ENCODE data around the gene HCN2.
A peak's percentile ranks its signal among the peaks of the same experiment; 100 is the strongest.

Gene HCN2

DNA sequence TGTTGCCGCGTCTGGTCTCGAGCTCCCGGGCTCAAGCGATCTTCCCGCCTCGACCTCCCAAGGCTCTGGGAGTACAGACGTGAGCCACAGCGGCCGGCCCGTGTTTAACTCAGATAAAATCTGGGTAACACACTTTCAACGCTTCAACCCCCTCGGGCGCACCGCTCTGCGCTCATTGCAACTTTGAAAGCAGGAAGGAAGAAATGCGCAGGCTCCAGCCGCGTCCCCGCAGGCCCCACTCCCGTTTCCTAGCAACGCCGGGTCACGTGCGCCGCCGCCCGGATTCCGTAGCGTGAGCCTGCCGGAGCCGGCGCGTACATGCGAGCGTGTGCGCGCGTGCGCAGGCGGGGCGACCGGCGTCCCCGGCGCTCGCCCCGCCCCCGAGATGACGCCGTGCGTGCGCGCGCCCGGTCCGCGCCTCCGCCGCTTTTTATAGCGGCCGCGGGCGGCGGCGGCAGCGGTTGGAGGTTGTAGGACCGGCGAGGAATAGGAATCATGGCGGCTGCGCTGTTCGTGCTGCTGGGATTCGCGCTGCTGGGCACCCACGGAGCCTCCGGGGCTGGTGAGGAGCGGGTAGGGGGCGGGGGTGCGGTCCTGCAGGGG, 17.4 kb upstream of the HCN2 start, which contains the start of gene BSG:
BSG (plus strand) TSS at position 457 of the 603 bp plus-strand sequence; CDS start at position 496, 39 bp downstream.
- WGBS, 2 experiments (ENCODE audit: insufficient coverage in 2 of 2): 0% methylated on average over 65 to 70 of the region's 79 CpGs
- Histone ChIP-seq H3K27ac (ENCODE audit: low read depth, low read length, severe bottlenecking) (peak within 1 kb of the TSS; percentile 88), H3K9me3 (ENCODE audit: control insufficient read depth, low read length) (no peaks in the 10 kb centered on the region), H3K4me3 (ENCODE audit: extremely low read depth, insufficient read depth, low read length, poor library complexity, severe bottlenecking) (peak within 1 kb of the TSS; percentile 99), H3K4me1 (ENCODE audit: control insufficient read depth, insufficient read depth, low read length, poor library complexity, severe bottlenecking) (peaks cover 20% of the 10 kb centered on the region), H3K36me3 (ENCODE audit: control insufficient read depth, insufficient read depth, low read length) (peaks cover 15% of the 10 kb centered on the region)

DNA sequence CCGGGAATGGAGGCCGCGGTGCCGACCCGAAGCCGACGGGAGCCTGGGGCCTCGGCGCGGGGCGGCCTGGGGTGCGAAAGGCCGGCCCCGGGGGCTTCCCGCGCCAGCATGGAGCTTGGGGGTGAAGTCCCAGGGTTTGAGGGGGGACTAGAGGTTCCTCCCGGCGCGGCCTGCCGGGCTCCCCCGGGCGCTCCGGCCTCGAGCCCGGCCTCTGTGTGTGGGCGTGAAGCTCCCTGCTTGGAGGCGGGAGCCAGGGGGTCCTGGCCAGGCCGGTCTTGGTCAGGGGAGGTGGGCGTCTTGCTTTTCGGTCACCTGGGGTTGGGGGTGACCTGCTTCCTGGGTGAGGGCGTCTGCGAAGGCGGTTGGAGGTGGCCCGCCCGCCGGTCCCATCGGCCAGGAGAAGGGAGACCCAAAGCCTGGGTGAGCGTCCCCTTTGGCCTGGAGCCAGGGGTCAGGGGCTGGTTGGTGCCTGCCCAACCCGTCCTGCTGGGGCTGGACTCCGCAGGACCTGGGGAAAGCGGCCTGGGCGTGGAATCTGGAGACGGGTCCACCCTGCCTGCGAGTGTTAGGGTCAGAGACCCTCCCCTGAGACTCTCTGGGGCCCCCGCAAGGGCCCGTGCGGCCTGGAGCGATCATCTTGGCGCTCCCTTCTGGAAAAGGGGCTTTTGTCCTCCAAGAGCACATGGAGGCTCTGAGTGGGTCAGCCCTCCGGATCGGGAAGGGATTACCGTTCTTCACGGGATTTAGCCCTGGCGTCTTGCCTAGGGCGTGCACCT, 16.8 kb upstream of the HCN2 start:
- Histone ChIP-seq H3K9me3 (ENCODE audit: control insufficient read depth, low read length) (no peaks in the 10 kb centered on the region), H3K36me3 (ENCODE audit: control insufficient read depth, insufficient read depth, low read length) (peaks cover 22% of the 10 kb centered on the region), H3K4me1 (ENCODE audit: control insufficient read depth, insufficient read depth, low read length, poor library complexity, severe bottlenecking) (peaks cover 18% of the 10 kb centered on the region), H3K27ac (ENCODE audit: low read depth, low read length, severe bottlenecking) (peak overlapping the region; percentile 69), H3K4me3 (ENCODE audit: extremely low read depth, insufficient read depth, low read length, poor library complexity, severe bottlenecking) (peak overlapping the region; percentile 99)
- 1% methylated on average over 37 to 49 of the region's 55 CpGs for WGBS, 2 experiments (ENCODE audit: insufficient coverage in 2 of 2)

DNA sequence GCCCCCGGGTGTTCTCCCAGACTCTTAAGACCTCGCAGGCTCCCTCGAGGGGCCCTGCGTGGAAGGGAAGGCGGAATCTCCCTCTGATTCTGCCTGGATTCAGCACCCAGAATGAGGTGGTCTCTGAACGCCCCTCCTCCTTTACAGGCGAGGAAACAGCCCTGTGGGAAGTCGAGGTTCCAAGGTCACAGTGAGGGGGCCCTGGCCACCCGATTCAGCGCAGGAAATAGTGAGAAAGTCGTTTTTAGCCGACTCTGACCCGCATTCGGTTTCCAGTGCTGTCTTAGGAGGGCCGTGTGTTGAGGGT, 16.2 kb upstream of the HCN2 start:
- Histone ChIP-seq H3K4me3 (ENCODE audit: extremely low read depth, insufficient read depth, low read length, poor library complexity, severe bottlenecking) (peak overlapping the region; percentile 99), H3K36me3 (ENCODE audit: control insufficient read depth, insufficient read depth, low read length) (peaks cover 27% of the 10 kb centered on the region), H3K27ac (ENCODE audit: low read depth, low read length, severe bottlenecking) (peak overlapping the region; percentile 46), H3K4me1 (ENCODE audit: control insufficient read depth, insufficient read depth, low read length, poor library complexity, severe bottlenecking) (peaks cover 17% of the 10 kb centered on the region), H3K9me3 (ENCODE audit: control insufficient read depth, low read length) (no peaks in the 10 kb centered on the region)
- 1% methylated on average over 11 to 12 of the region's 15 CpGs for WGBS, 2 experiments (ENCODE audit: insufficient coverage in 2 of 2)

DNA sequence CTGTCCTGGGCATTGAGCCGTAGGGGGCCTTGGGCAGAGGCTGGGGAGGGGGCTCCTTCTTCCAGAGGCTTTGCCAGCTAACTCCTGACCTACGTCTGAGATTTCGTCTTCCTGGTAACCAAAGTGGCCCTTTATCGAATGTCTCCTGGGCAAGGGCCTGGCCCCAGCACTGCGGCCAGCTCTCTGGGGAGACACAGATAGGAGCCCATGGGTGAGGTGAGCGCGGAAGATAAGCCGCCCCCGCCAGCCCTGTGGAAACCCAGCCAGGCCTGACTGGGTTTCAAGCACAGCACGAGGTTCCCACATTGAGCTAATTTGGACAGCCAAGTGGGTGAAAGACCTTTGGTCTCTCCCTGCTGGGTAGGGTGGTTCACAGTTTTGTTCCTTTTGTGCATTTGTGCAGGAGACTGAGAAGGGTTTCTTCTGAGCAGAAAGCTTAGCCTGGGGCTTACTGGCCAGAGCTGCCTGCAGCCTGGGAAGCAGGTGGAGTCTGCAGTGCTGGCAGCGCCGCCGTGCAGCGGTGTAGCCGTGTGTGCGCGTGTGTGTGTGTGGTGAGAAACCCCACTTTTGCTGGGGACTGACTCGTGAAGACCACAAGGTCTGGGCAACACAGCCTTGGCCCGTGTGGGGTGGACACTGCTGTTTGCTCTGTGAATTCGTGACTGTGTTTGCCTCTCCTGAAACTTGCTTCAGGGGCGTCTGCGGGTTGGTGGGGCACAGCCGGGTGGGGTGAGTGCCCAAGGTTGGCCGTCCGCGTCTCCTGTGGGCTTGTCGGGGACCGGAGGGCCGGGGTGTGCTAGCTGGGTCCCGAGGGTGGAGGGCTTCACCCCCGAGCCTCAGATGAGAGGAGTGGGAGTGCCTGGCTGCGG, 14.8 kb upstream of the HCN2 start:
- H3K27ac ChIP-seq (ENCODE audit: low read depth, low read length, severe bottlenecking): peak overlapping the region; percentile 45
- H3K9me3 ChIP-seq (ENCODE audit: control insufficient read depth, low read length): no peaks in the 10 kb centered on the region
- 53 to 57% methylated on average over 20 to 29 of the region's 32 CpGs for WGBS, 2 experiments (ENCODE audit: insufficient coverage in 2 of 2)
- peaks cover 17% of the 10 kb centered on the region for H3K4me1 ChIP-seq (ENCODE audit: control insufficient read depth, insufficient read depth, low read length, poor library complexity, severe bottlenecking)
- H3K4me3 ChIP-seq (ENCODE audit: extremely low read depth, insufficient read depth, low read length, poor library complexity, severe bottlenecking): peak overlapping the region; percentile 23
- peaks cover 40% of the 10 kb centered on the region for H3K36me3 ChIP-seq (ENCODE audit: control insufficient read depth, insufficient read depth, low read length)

DNA sequence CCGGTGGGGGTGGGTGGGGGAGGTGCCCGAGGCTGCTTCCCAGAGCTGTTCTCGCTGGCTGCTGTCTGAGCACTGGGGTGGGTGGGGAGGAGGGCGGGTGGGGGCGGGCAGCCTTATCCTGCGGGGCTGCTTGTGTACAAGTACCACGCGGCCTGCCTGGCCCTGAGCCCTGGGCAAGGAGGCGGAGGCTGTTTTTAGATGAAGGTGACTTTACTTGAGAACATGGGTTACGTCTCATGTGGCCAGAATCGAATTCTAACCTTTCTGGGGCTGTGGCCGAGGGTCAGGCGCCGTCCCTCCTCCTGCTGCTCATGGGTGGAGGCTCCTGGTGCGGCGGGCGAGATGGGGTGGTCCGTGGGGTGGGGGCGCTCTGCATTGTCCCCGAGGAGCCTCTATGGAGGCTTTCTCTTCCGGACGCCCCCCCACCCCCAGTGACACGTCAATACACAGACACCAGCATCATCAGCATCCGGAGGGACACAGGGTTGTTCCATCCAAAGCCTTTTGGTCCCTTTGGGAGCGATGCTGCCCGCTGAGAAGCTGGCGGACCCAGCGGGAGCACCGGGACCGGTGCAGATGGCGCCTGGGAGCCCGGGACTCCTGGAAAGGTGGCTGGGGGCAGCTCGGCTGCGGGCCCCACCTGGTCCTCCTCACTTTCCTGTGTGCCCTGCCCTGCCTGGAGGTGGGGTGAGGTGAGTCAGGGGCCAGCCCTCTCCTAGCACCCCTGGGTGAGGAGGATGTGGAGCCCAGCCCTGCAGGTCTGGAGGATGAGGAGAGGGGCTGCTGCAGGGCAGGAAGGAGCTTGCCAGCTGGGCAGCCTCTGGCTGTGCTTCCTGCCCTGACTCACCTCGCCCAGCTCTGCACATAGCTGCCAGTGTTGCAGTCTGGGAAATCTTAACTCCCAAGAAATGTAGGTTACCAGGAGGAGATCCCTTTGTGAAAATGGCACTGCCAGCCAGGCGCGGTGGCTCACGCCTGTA, 13.9 kb upstream of the HCN2 start:
- H3K4me1 ChIP-seq (ENCODE audit: control insufficient read depth, insufficient read depth, low read length, poor library complexity, severe bottlenecking): peaks cover 17% of the 10 kb centered on the region
- WGBS, 2 experiments (ENCODE audit: insufficient coverage in 2 of 2): 78 to 86% methylated on average over 23 to 35 of the region's 38 CpGs
- peak overlapping the region; percentile 23 for H3K4me3 ChIP-seq (ENCODE audit: extremely low read depth, insufficient read depth, low read length, poor library complexity, severe bottlenecking)
- no peaks in the 10 kb centered on the region for H3K9me3 ChIP-seq (ENCODE audit: control insufficient read depth, low read length)
- H3K27ac ChIP-seq (ENCODE audit: low read depth, low read length, severe bottlenecking): no peak overlapping the region
- H3K36me3 ChIP-seq (ENCODE audit: control insufficient read depth, insufficient read depth, low read length): peaks cover 48% of the 10 kb centered on the region

DNA sequence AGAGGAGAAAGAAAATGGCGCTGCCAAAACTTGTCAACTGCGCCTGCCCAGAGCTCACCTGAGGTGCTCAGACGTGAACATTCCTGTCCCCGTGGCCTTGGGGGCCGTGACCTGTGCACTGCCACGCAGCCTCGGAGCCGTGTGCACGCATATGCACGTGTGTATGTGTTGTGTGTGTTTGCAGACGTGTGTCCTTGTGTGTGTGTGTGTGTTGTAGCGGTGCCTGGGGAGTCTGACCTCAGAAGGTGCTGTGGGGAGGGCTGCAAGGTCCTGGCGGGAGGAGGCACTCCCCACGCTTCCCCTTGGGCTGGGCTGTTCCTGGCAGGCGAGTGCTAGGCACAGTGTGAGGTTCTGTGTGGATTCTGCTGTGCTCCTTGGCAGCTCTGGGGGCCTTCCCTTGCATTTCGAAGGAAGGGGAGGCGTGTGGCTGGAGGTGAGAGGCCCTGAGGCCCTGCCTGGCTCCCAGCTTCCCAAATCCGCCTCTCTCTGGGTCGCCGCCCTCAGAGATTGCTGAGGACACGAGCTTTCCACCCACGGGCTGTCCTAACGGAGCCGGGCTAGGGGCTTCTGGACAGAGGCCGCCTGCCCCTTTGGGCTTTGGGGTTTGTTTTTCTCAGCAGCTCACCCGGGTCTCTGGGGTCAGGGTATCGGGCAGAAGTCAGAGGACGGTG, 12.8 kb upstream of the HCN2 start:
- no peaks in the 10 kb centered on the region for H3K9me3 ChIP-seq (ENCODE audit: control insufficient read depth, low read length)
- peaks cover 58% of the 10 kb centered on the region for H3K36me3 ChIP-seq (ENCODE audit: control insufficient read depth, insufficient read depth, low read length)
- H3K27ac ChIP-seq (ENCODE audit: low read depth, low read length, severe bottlenecking): no peak overlapping the region
- H3K4me3 ChIP-seq (ENCODE audit: extremely low read depth, insufficient read depth, low read length, poor library complexity, severe bottlenecking): no peak overlapping the region
- peaks cover 17% of the 10 kb centered on the region for H3K4me1 ChIP-seq (ENCODE audit: control insufficient read depth, insufficient read depth, low read length, poor library complexity, severe bottlenecking)
- 93 to 96% methylated on average over 18 to 27 of the region's 28 CpGs for WGBS, 2 experiments (ENCODE audit: insufficient coverage in 2 of 2)

DNA sequence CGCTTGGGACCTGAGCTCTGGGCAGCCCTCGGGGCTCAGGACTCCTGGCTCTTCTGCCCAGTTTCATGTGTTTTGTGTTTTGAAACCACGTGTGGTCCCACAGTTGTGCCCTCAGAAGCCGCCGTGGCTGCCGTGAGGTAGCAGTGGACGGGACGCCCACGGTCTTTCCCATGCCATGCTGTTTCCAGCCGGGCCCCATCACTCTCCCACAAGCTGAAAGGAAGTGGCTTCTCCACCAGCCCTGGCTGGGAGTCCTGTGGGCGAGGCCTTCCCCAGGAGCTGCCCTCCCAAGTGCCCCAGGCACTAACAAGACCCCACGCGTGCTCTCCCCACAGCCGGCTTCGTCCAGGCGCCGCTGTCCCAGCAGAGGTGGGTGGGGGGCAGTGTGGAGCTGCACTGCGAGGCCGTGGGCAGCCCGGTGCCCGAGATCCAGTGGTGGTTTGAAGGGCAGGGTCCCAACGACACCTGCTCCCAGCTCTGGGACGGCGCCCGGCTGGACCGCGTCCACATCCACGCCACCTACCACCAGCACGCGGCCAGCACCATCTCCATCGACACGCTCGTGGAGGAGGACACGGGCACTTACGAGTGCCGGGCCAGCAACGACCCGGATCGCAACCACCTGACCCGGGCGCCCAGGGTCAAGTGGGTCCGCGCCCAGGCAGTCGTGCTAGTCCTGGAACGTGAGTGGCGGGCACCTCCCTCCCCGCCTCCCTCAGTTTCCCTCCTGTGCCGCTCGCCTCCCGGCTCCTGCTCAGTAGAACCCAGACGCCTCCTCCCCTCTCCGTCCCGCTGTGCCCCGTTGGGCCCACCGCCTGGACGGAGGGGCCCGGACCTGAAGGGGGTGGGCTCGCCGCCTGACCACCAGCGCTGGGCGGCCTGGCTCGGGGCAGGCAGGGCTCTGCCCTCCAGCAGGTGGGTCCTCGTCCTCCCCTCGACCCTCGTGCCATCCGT, 12.0 kb upstream of the HCN2 start:
- Histone ChIP-seq H3K9me3 (ENCODE audit: control insufficient read depth, low read length) (no peaks in the 10 kb centered on the region), H3K4me3 (ENCODE audit: extremely low read depth, insufficient read depth, low read length, poor library complexity, severe bottlenecking) (no peak overlapping the region), H3K4me1 (ENCODE audit: control insufficient read depth, insufficient read depth, low read length, poor library complexity, severe bottlenecking) (peaks cover 17% of the 10 kb centered on the region), H3K36me3 (ENCODE audit: control insufficient read depth, insufficient read depth, low read length) (peaks cover 65% of the 10 kb centered on the region), H3K27ac (ENCODE audit: low read depth, low read length, severe bottlenecking) (no peak overlapping the region)
- WGBS, 2 experiments (ENCODE audit: insufficient coverage in 2 of 2): 96% methylated on average over 62 to 66 of the region's 66 CpGs

DNA sequence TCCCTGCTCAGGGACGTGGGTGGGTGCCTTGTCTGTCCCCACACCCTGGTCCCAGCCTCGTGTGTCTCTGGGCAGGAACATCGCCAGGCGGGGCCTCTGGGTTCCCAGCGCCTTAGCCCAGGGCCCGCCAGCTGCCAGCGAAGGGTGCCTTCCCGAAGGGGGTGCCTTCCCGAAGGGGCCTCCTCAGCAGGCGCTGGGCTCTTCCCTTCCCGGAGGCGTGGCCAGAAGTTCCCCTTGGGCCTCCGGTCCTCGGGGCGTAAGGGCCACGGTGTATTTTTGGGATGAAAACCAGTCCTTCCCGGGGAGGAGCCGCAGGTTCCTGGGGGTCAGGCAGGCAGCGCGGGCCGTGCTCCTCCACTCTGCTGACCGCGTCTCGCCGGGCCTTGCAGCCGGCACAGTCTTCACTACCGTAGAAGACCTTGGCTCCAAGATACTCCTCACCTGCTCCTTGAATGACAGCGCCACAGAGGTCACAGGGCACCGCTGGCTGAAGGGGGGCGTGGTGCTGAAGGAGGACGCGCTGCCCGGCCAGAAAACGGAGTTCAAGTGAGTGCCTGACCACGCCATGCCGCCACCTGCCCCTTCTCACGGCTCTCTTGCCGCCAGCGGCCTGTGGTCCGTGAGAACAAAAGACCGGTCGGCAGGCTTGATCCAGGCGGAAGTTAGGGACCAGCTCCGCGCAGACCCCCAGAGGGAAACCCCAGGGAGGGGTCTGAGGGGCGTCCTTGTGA, 10.4 kb upstream of the HCN2 start:
- no peaks in the 10 kb centered on the region for H3K9me3 ChIP-seq (ENCODE audit: control insufficient read depth, low read length)
- H3K4me1 ChIP-seq (ENCODE audit: control insufficient read depth, insufficient read depth, low read length, poor library complexity, severe bottlenecking): peaks cover 17% of the 10 kb centered on the region
- no peak overlapping the region for H3K27ac ChIP-seq (ENCODE audit: low read depth, low read length, severe bottlenecking)
- peaks cover 79% of the 10 kb centered on the region for H3K36me3 ChIP-seq (ENCODE audit: control insufficient read depth, insufficient read depth, low read length)
- 94 to 96% methylated on average over 41 of the region's 46 CpGs for WGBS, 2 experiments (ENCODE audit: insufficient coverage in 2 of 2)
- H3K4me3 ChIP-seq (ENCODE audit: extremely low read depth, insufficient read depth, low read length, poor library complexity, severe bottlenecking): no peak overlapping the region

DNA sequence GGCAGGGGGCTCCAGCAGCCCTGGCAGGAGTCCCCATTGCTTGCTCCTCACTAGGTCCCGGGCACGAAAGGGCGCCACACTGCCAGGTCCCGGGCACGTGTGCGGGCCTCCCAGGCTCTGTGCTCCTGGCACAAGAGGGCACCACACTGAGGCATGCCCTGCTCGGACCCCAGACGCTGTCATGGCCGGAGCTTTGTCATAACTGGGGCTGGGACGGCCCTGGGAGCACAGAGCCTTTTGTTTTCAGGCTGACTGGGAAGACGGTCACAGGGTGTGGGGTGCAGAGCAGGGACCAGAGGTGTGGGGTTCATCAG, 9.9 kb upstream of the HCN2 start:
- 94 to 97% methylated on average over 11 of the region's 11 CpGs for WGBS, 2 experiments (ENCODE audit: insufficient coverage in 2 of 2)
- Histone ChIP-seq H3K27ac (ENCODE audit: low read depth, low read length, severe bottlenecking) (no peak overlapping the region), H3K4me1 (ENCODE audit: control insufficient read depth, insufficient read depth, low read length, poor library complexity, severe bottlenecking) (peaks cover 12% of the 10 kb centered on the region), H3K4me3 (ENCODE audit: extremely low read depth, insufficient read depth, low read length, poor library complexity, severe bottlenecking) (no peak overlapping the region), H3K36me3 (ENCODE audit: control insufficient read depth, insufficient read depth, low read length) (peaks cover 79% of the 10 kb centered on the region), H3K9me3 (ENCODE audit: control insufficient read depth, low read length) (no peaks in the 10 kb centered on the region)

Measured in mesodermal cell (in vitro differentiated cells).